ENCODE measurements around the gene RAP2C.

The RAP2C gene

GRCh38 chrX:132216283-132216682 is 3.0 kb downstream of the RAP2C start:
- H3K27ac ChIP-seq, result no peak overlapping the region
- no peak for TF ChIP-seq ZFX (IDR thresholded peaks at IDR 0.05)
- no peak for TF ChIP-seq CTCF (conservative IDR thresholded peaks at IDR 0.05)

GRCh38 chrX:132214518-132214917 is 4.7 kb downstream of the RAP2C start:
- TF ChIP-seq ZFX (IDR thresholded peaks at IDR 0.05) (no peak), CTCF (conservative IDR thresholded peaks at IDR 0.05) (no peak)
- no peak overlapping the region for H3K27ac ChIP-seq

GRCh38 chrX:132209527-132209926 is 9.7 kb downstream of the RAP2C start:
- TF ChIP-seq CTCF (conservative IDR thresholded peaks at IDR 0.05), result no peak
- no peak for TF ChIP-seq ZFX (IDR thresholded peaks at IDR 0.05)
- no peak overlapping the region for H3K27ac ChIP-seq

- no peak overlapping the region for H3K27ac ChIP-seq
- TF ChIP-seq ZFX (IDR thresholded peaks at IDR 0.05) (no peak), CTCF (conservative IDR thresholded peaks at IDR 0.05) (no peak)
Observed at GRCh38 chrX:132208422-132208821, 10.8 kb downstream of the RAP2C start.

- TF ChIP-seq CTCF (conservative IDR thresholded peaks at IDR 0.05) (no peak), ZFX (IDR thresholded peaks at IDR 0.05) (no peak)
Observed at GRCh38 chrX:132207996-132208395, 11.3 kb downstream of the RAP2C start.

GRCh38 chrX:132206259-132206658 is 13.0 kb downstream of the RAP2C start:
- H3K27ac ChIP-seq, result no peak overlapping the region

More at GRCh38 chrX:132207996-132208395, 11.3 kb downstream of the RAP2C start:
- H3K27ac ChIP-seq, result no peak overlapping the region

GRCh38 chrX:132204629-132205028 is 14.6 kb downstream of the RAP2C start:
- TF ChIP-seq CTCF (conservative IDR thresholded peaks at IDR 0.05), result no peak
- TF ChIP-seq ZFX (IDR thresholded peaks at IDR 0.05), result no peak

More at GRCh38 chrX:132206259-132206658, 13.0 kb downstream of the RAP2C start:
- no peak for TF ChIP-seq ZFX (IDR thresholded peaks at IDR 0.05)
- TF ChIP-seq CTCF (conservative IDR thresholded peaks at IDR 0.05), result no peak

More at GRCh38 chrX:132204629-132205028, 14.6 kb downstream of the RAP2C start:
- no peak overlapping the region for H3K27ac ChIP-seq
